H1 (cell line): ENCODE measurements around the gene TMEM250. TPM values are rescaled to one million over a fixed set of nuclear protein-coding genes. Genes with fewer than 3 reads are reported as not detected.
A peak's percentile ranks its signal among the peaks of the same experiment; 100 is the strongest.

Source experiments
- CTCF ChIA-PET: fragments of 300-600 bp; sonication (Branson Sonifier 250); formaldehyde crosslinking; loops from one replicate; lab custom pipeline; 2021; ENCODE audit not compliant: partially characterized antibody; lab: Charles Lee
- POLR2A ChIA-PET: fragments of 300-600 bp; sonication (Branson Sonifier 250); formaldehyde crosslinking; loops from one replicate; lab custom pipeline; 2021; ENCODE audit warnings: inconsistent platforms; ENCODE audit not compliant: partially characterized antibody; lab: Charles Lee
- DNase-seq, 2 experiments: peaks; one replicate each; pipeline versions ENCODE4 v3.0.0 to v3.0.0-alpha.2; 2010 to 2022; ENCODE audit warnings: low spot score in 2 of 2, low read depth in 1 of 2, mixed read lengths in 1 of 2
- FAIRE-seq: peaks from 2 replicates; lab custom pipeline; 2011; peaks lifted over from hg19 to GRCh38; lab: Jason Lieb, UNC
- H2AFZ ChIP-seq: 2 replicates; pipeline ENCODE4 v1.8.1; 2012; ENCODE audit warnings: low read length, inconsistent platforms
- H2AK5ac ChIP-seq: 2 replicates; pipeline ENCODE4 v1.6.1; 2013; ENCODE audit warnings: low read depth, low read length
- H2BK120ac ChIP-seq: replicated peaks from 2 replicates; pipeline ENCODE3; 2013; ENCODE audit warnings: low read depth, low read length, inconsistent platforms
- H2BK12ac ChIP-seq: 2 replicates; pipeline ENCODE4 v1.6.1; 2013; ENCODE audit warnings: low read depth, low read length
- H2BK15ac ChIP-seq: 2 replicates; pipeline ENCODE4 v1.6.1; 2013; ENCODE audit warnings: low read length
- H2BK20ac ChIP-seq: 2 replicates; pipeline ENCODE4 v1.6.1; 2013; ENCODE audit warnings: low read length
- H2BK5ac ChIP-seq: 2 replicates; pipeline ENCODE4 v1.6.1; 2013; ENCODE audit warnings: low read depth, low read length
- H3K14ac ChIP-seq: 2 replicates; pipeline ENCODE4 v1.6.1; 2013; ENCODE audit warnings: inconsistent platforms; ENCODE audit not compliant: insufficient read length
- H3K18ac ChIP-seq: 2 replicates; pipeline ENCODE4 v1.6.1; 2013; ENCODE audit warnings: low read length; ENCODE audit errors: extremely low read depth
- H3K23ac ChIP-seq: 2 replicates; pipeline ENCODE4 v1.6.1; 2013; ENCODE audit warnings: inconsistent platforms; ENCODE audit not compliant: insufficient read length
- H3K23me2 ChIP-seq: 2 replicates; pipeline ENCODE4 v1.6.1; 2013; ENCODE audit warnings: low read depth, low read length
- H3K27ac ChIP-seq: 2 replicates; pipeline ENCODE4 v1.6.1; 2011; ENCODE audit warnings: low read depth, low read length, inconsistent platforms
- H3K27me3 ChIP-seq, 4 experiments: replicated peaks in 1 of 4; 1 replicate in 1 of 4; 2 replicates in 3 of 4; pipeline versions ENCODE4 v1.6.1 to v1.8.1; 2011 to 2013; ENCODE audit warnings: low read length in 3 of 4, mild to moderate bottlenecking in 3 of 4, inconsistent platforms in 2 of 4, mixed read lengths in 2 of 4, moderate library complexity in 1 of 4; ENCODE audit not compliant: control insufficient read depth in 3 of 4, insufficient read depth in 3 of 4; ENCODE audit errors: extremely low read depth in 1 of 4
- H3K36me3 ChIP-seq, 4 experiments: 2 replicates each; pipeline versions ENCODE4 v1.6.1 to v1.8.1; 2011 to 2013; ENCODE audit warnings: mild to moderate bottlenecking in 4 of 4, low read length in 3 of 4, moderate library complexity in 2 of 4, control low read depth in 1 of 4, inconsistent platforms in 1 of 4; ENCODE audit not compliant: insufficient read depth in 4 of 4, control insufficient read depth in 2 of 4
- H3K4ac ChIP-seq: replicated peaks from 2 replicates; pipeline ENCODE3; 2013; ENCODE audit warnings: low read length, low read depth, mixed read lengths, inconsistent platforms; ENCODE audit not compliant: insufficient read length
- H3K4me1 ChIP-seq, 4 experiments: replicated peaks in 1 of 4; 1 replicate in 1 of 4; 2 replicates in 3 of 4; pipeline versions ENCODE4 v1.6.1 to v1.8.1; 2011 to 2013; ENCODE audit warnings: low read length in 3 of 4, inconsistent platforms in 2 of 4, mixed read lengths in 1 of 4; ENCODE audit not compliant: insufficient read depth in 4 of 4, control insufficient read depth in 3 of 4
- H3K4me2 ChIP-seq, 2 experiments: 2 replicates each; pipeline versions ENCODE4 v1.6.1 to v1.8.1; 2011 to 2013; ENCODE audit warnings: low read depth in 2 of 2, low read length in 2 of 2, control low read depth in 1 of 2, inconsistent platforms in 1 of 2, mild to moderate bottlenecking in 1 of 2; ENCODE audit not compliant: insufficient read depth in 1 of 2
- H3K4me3 ChIP-seq, 4 experiments: fragments of 200-600, 300-600 bp in 1 of 4; sonication (generic), shearing (Covaris generic), sonication (Bioruptor Twin) in 1 of 4; 2 replicates each; pipeline versions ENCODE4 v1.5.1 to v1.8.1; 2011 to 2016; ENCODE audit warnings: low read length in 4 of 4, low read depth in 3 of 4, control low read depth in 2 of 4, inconsistent platforms in 2 of 4, mild to moderate bottlenecking in 2 of 4, mixed read lengths in 1 of 4, moderate library complexity in 1 of 4; ENCODE audit not compliant: insufficient read depth in 2 of 4; ENCODE audit errors: extremely low read depth in 1 of 4
- H3K56ac ChIP-seq: replicated peaks from 2 replicates; pipeline ENCODE3; 2013; ENCODE audit warnings: low read depth, mild to moderate bottlenecking, mixed read lengths, low read length, inconsistent platforms; ENCODE audit not compliant: insufficient read length
- H3K79me1 ChIP-seq: 2 replicates; pipeline ENCODE4 v1.6.1; 2013; ENCODE audit warnings: low read depth, low read length, control low read depth
- H3K79me2 ChIP-seq, 2 experiments: 2 replicates each; pipeline versions ENCODE4 v1.6.1 to v1.8.1; 2012 to 2013; ENCODE audit warnings: low read length in 2 of 2, mild to moderate bottlenecking in 2 of 2, inconsistent platforms in 1 of 2; ENCODE audit not compliant: insufficient read depth in 2 of 2, control insufficient read depth in 1 of 2
- H3K9ac ChIP-seq, 4 experiments: replicated peaks in 1 of 4; 1 replicate in 1 of 4; 2 replicates in 3 of 4; pipeline versions ENCODE4 v1.6.1 to v1.8.1; 2011 to 2013; ENCODE audit warnings: low read depth in 3 of 4, low read length in 3 of 4, control low read depth in 2 of 4, mild to moderate bottlenecking in 2 of 4, moderate library complexity in 2 of 4, inconsistent platforms in 1 of 4; ENCODE audit errors: extremely low read depth in 1 of 4
- H3K9me3 ChIP-seq, 2 experiments: 2 replicates each; pipeline versions ENCODE4 v1.6.1 to v1.8.1; 2012 to 2013; ENCODE audit warnings: mild to moderate bottlenecking in 2 of 2, moderate library complexity in 2 of 2, control low read depth in 1 of 2, inconsistent platforms in 1 of 2, low read depth in 1 of 2, low read length in 1 of 2, mixed read lengths in 1 of 2; ENCODE audit not compliant: insufficient read depth in 2 of 2
- H4K20me1 ChIP-seq, 2 experiments: replicated peaks in 1 of 2; 2 replicates each; pipeline versions ENCODE3 to v1.8.1; 2011 to 2013; ENCODE audit warnings: inconsistent platforms in 2 of 2, low read length in 2 of 2, mild to moderate bottlenecking in 1 of 2; ENCODE audit not compliant: insufficient read depth in 2 of 2, control insufficient read depth in 1 of 2
- H4K5ac ChIP-seq: 2 replicates; pipeline ENCODE4 v1.6.1; 2013; ENCODE audit warnings: low read length, low read depth, mixed read lengths, inconsistent platforms; ENCODE audit not compliant: insufficient read length
- H4K8ac ChIP-seq: 2 replicates; pipeline ENCODE4 v1.8.0; 2013; ENCODE audit warnings: mild to moderate bottlenecking, moderate library complexity, low read length, inconsistent platforms; ENCODE audit not compliant: insufficient read depth; ENCODE audit errors: extremely low read depth
- H4K91ac ChIP-seq: replicated peaks from 2 replicates; pipeline ENCODE3; 2013; ENCODE audit warnings: low read length, mixed read lengths, inconsistent platforms; ENCODE audit not compliant: insufficient read length
- KDM4A ChIP-seq: IDR thresholded peaks from one replicate; pipeline ENCODE4 v1.7.1; 2012; ENCODE audit warnings: low read depth, mild to moderate bottlenecking, moderate library complexity, low read length, inconsistent platforms; ENCODE audit not compliant: severe bottlenecking
- PHF8 ChIP-seq: fragments of 200-600 bp; sonication (generic); conservative IDR thresholded peaks from 2 replicates; pipeline ENCODE4 v1.7.1; 2012; ENCODE audit warnings: low read depth, mild to moderate bottlenecking, inconsistent platforms, low read length, moderate library complexity
- RNF2 ChIP-seq: fragments of 200-900, 300-1000 bp; sonication (generic); IDR thresholded peaks from 2 replicates; pipeline ENCODE4 v1.7.1; 2016; ENCODE audit warnings: borderline replicate concordance, low read depth, mild to moderate bottlenecking, antibody characterized with exemption, low read length; ENCODE audit not compliant: poor library complexity, severe bottlenecking; ENCODE audit errors: missing control alignments
- WGBS, 2 experiments: shearing (Covaris generic) in 1 of 2; methylation state at CpG; one replicate each; pipeline versions ENCODE4 v1.1.6 to v1.1.7; 2013 to 2015; ENCODE audit warnings: low lambda C conversion rate in 2 of 2, mixed read lengths in 2 of 2, inconsistent platforms in 1 of 2, low coverage in 1 of 2, missing lambda C conversion rate in 1 of 2; ENCODE audit not compliant: insufficient replicate concordance in 2 of 2, insufficient coverage in 1 of 2, insufficient read length in 1 of 2; ENCODE audit errors: extremely low coverage in 1 of 2, missing lambda C conversion rate in 1 of 2; 5-methylcytosine and 5-hydroxymethylcytosine counted together
- polyA plus RNA-seq, 7 experiments: library from polyadenylated mRNA; depleted of rRNA in 3 of 7; stranded (reverse) in 5 of 7; unstranded in 2 of 7; fragments of >200 nt in 5 of 7; fragments of 200-250 nt in 2 of 7; gene quantifications; 1 replicate in 5 of 7; 2 replicates in 1 of 7; 4 replicates in 1 of 7; pipeline versions ENCODE4 v1.2.1 to v1.2.3, GENCODE V29; 2011 to 2013; ENCODE audit warnings: missing spikeins in 2 of 7, mixed read lengths in 2 of 7
- total RNA-seq: library from RNA; stranded (reverse); fragmentation: NEBNext Ultra II Directional; extraction: Animal tissue kit (Norgen Biotek cat#: 25700); gene quantifications from 2 replicates; pipeline ENCODE4 v1.2.1, GENCODE V29; 2021

Gene TMEM250
- total and polyA plus RNA-seq, 2 of the 8 experiments (the other 6 are each of a cell fraction or from before 2014, with no cell fraction given), result 22.3 to 34.9 TPM

- Histone ChIP-seq H2BK5ac (peak overlapping the region; percentile 54; the same call in 1 of the 2 replicates), H2BK120ac (no peak overlapping the region), H2AK5ac (no peak overlapping the region), H3K36me3 (peaks cover 0 to 12% (median 4%) of the 10 kb centered on the region in 4 experiments; a peak in 5 of 8 replicates), H3K27ac (peak overlapping the region; percentile 65), H3K79me1 (0 out of 2 replicates have a peak, but pooled peaks cover 3% of the 10 kb centered on the region), H2AFZ (no peak overlapping the region), H3K14ac (no peak overlapping the region), H4K8ac (no peak overlapping the region; the same call in 1 of the 2 replicates), H3K56ac (peak overlapping the region; percentile 32), H2BK12ac (no peak overlapping the region), H3K18ac (peak overlapping the region; percentile 78), H3K27me3 (no peaks in the 10 kb centered on the region), H3K79me2 (peaks cover 0 to 7% of the 10 kb centered on the region in 2 experiments; a peak in 1 of 4 replicates), H4K5ac (peak overlapping the region; percentile 57), H2BK15ac (no peak overlapping the region), H4K91ac (no peak overlapping the region), H3K4me2 (peak overlapping the region; percentile 63 to 75), H3K23ac (no peak overlapping the region), H3K4me1 (peaks cover 0 to 15% (median 7%) of the 10 kb centered on the region in 4 experiments; a peak in 6 of 7 replicates), H3K9ac (peak overlapping the region in 3 of 4 experiments; percentile 51 to 64 (median 55); a peak in 5 of 7 replicates), H3K23me2 (no peaks in the 10 kb centered on the region; the same call in 1 of the 2 replicates), H2BK20ac (no peak overlapping the region), H3K9me3 (no peaks in the 10 kb centered on the region), H3K4ac (no peak overlapping the region), H3K4me3 (peak overlapping the region; percentile 50 to 79 (median 56)), H4K20me1 (peaks cover 0 to 5% of the 10 kb centered on the region in 2 experiments)
- POLR2A ChIA-PET, result interaction anchor here (0.6 to 4.5 kb wide), 14 partner anchors 12 to 211 kb away, joined by 3 to 40 read pairs (median 3); partner anchors contain the start of genes NACC2 and UBAC1
- 0 out of 2 replicates have a peak, but pooled peaks have one; percentile 15 for TF ChIP-seq PHF8
- TF ChIP-seq KDM4A, result peak; percentile 15
- TF ChIP-seq RNF2, result no peak
- 6% methylated on average over 6 of the region's 36 CpGs; no CpG with 5 or more reads in 1 of the 2 experiments for WGBS, 2 experiments
- DNase-seq (no peak), FAIRE-seq (no peak)
- CTCF ChIA-PET, result interaction anchor here (0.8 to 2.5 kb wide), 7 partner anchors 13 to 158 kb away, joined by 3 to 16 read pairs (median 6); no protein-coding TSS in a partner anchor
Observed at GRCh38 chr9:136117916-136118319, 757 bp downstream of the TMEM250 start.
